NCI-H2081 treated with DMSO at 0.1 percent for 48 hours (cell line): ENCODE measurements around the gene ASAP3.

Experiments used
- DNase-seq: peaks from one replicate; lab custom pipeline; 2025; lab: John Stamatoyannopoulos, UW

The ASAP3 gene

GRCh38 chr1:23483321-23484252, at the start of gene ASAP3:
TSS of gene ASAP3 (minus strand) at chr1:23484179. CDS start at chr1:23484133, 46 bp downstream.
- no peak for DNase-seq

GRCh38 chr1:23533246-23534023, 49.5 kb upstream of the ASAP3 start:
- no peak for DNase-seq

GRCh38 chr1:23531562-23532094, 47.6 kb upstream of the ASAP3 start:
- DNase-seq: no peak

GRCh38 chr1:23530747-23531561, 47.0 kb upstream of the ASAP3 start, which contains the start of gene E2F2:
TSS of gene E2F2 (minus strand) at chr1:23531233. CDS start at chr1:23530793, 440 bp downstream.
- DNase-seq: peak; percentile 70

- DNase-seq: peak; percentile 14
These were observed 46.2 kb upstream of the ASAP3 start for GRCh38 chr1:23530087-23530746.

GRCh38 chr1:23529146-23530086, 45.4 kb upstream of the ASAP3 start:
- no peak for DNase-seq

- DNase-seq: peak; percentile 61
These were observed 44.4 kb upstream of the ASAP3 start for GRCh38 chr1:23528250-23528978.

- no peak for DNase-seq
These were observed 43.9 kb upstream of the ASAP3 start for GRCh38 chr1:23527900-23528249.

GRCh38 chr1:23527366-23527765, 43.4 kb upstream of the ASAP3 start:
- no peak for DNase-seq

GRCh38 chr1:23526329-23527041, 42.5 kb upstream of the ASAP3 start:
- no peak for DNase-seq

- DNase-seq: no peak
These were observed 41.7 kb upstream of the ASAP3 start for GRCh38 chr1:23525558-23526250.

- DNase-seq: peak; percentile 70
These were observed 40.9 kb upstream of the ASAP3 start for GRCh38 chr1:23524716-23525401.

- DNase-seq: no peak
These were observed 40.2 kb upstream of the ASAP3 start for GRCh38 chr1:23524163-23524562.

- DNase-seq: no peak
These were observed 38.4 kb upstream of the ASAP3 start for GRCh38 chr1:23522244-23522982.

GRCh38 chr1:23521588-23521987, 37.6 kb upstream of the ASAP3 start:
- no peak for DNase-seq

GRCh38 chr1:23517581-23517980, 33.6 kb upstream of the ASAP3 start:
- no peak for DNase-seq

GRCh38 chr1:23515905-23516304, 31.9 kb upstream of the ASAP3 start:
- DNase-seq: no peak
